Left lobe of liver (tissue), 2 donors: Measurements from ENCODE around the gene RPP14. TPM values are rescaled to one million over a fixed set of nuclear protein-coding genes. Genes with fewer than 3 reads are reported as not detected.

ENCODE experiments used
- ATAC-seq: fragments of 200-7000 bp; cut with Tn5 transposase; one replicate; pipeline ENCODE4 v1.9.1; 2020; ENCODE audit warnings: mild to moderate bottlenecking, moderate library complexity
- DNase-seq: peaks from one replicate; pipeline ENCODE4 v3.0.0-alpha.2; 2020; ENCODE audit warnings: low spot score
- total RNA-seq: library from RNA; stranded (reverse); gene quantifications from one replicate; pipeline ENCODE4 v1.2.1, GENCODE V29; 2021
- donor health status: DM: no; HTN: no; CAD: no; lungs with moderate emphysema.
- donor health status: DM: no; HTN: yes; CAD: no.

Gene RPP14
- total RNA-seq, 1 donor from 2014 or later, result 9.7 TPM

DNA sequence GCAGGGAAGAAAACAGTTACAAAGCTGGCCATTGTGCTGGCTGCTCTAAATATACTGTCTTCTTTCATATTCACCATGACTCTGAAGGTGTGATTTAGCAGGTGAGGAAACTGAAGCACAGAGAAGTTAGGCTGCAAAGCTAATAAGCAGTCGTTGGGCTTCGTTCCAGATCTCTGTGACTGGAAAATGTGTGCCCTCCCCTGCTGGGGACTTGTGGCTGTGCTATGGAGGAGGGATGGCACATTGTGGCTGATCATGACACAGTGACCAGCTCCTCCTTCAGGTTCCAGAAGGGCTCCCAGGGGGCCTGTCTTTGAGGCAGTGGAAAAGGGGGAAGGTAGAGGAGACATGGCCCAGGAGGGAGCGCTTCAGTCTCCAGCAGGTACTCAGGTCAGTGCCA, 45.9 kb downstream of the RPP14 start:
- DNase-seq, result peak; percentile 26

DNA sequence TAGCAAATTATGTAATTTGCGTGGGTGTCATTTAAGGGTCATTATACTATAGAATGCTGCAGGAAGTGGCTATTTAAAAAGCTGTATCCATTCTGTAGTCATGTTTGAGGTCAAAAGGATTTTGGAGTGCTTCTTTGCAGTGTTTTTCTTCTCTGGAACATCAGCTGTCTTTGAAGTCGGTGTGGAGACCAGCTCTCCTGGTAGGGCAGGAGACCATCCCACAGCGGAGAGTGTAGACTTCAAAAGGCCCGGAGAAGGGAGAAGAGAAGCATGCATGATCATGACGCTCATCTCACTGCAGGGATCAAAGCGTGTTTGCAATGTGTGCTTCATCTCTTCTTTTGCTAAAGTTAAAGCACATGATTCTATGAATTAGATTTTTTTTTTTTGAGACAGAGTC, 46.6 kb downstream of the RPP14 start:
- DNase-seq, result no peak
- no peak for ATAC-seq

More for the DNA sequence above, 45.9 kb downstream of the RPP14 start:
- no peak for ATAC-seq

DNA sequence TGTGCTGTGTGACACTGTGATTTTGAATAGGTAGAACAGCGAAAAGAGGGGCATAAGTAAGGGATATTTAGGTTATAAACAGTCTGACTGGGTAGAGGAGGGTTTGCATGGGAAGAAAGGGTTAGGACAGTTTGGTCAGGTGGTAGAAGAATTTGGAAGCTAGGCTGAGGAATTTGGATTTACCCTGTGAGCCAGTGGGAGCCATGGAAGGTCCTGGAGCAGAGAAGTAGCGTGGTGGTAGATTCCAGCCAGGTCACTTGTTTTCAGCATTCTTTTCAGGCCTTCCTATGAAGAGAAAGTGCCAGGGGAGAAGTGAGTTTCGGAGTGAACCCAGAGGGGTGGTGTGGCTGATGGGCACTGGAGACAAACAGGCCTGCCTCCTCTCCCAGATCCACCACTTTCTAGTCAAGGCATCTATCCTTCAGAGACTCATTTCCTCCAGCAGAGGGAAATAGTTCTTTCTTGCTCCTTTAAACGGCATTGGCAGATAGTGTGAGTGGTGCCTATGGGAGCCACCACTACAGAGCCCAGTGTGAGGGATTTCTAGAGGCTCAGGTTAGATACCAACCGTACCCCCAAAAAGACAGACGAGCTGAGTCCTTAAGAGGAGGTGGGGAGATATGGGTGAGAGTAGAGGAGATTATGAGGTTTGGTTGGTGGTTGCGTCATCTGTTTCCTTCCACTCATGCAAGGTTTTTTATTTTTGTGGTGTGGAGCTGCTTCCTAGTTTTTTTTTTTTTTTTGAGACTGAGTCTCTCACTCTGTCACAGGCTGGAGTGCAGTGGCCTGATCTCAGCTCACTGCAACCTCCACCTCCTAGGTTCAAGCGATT, 47.9 kb downstream of the RPP14 start:
- DNase-seq, result no peak
- no peak for ATAC-seq

GRCh38 chr3:58355179-58355578, 49.1 kb downstream of the RPP14 start:
- peak; percentile 22 for DNase-seq
- no peak for ATAC-seq

DNA sequence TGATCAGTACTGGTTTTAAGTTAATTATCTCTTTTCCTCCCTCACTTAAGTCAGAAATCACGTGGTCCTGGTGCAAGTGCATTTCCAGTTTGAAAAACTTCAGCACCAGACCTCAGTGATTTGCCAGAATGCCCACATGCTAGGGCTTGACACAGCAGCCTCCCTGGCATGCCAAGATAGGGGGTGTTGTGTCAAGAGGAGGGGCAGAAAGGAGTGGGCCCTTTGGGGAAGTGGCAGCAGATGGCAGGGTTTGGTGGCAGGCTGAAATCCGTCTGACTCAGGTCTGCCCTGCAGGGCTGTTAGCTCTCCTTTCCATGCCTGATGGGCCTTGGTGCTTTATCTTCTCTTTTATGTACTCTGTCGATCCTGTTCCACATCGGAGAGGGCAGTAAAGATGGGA, 50.0 kb downstream of the RPP14 start:
- no peak for ATAC-seq
- peak; percentile 38 for DNase-seq

GRCh38 chr3:58357402-58357801, 51.4 kb downstream of the RPP14 start:
- DNase-seq (no peak), ATAC-seq (no peak)

DNA sequence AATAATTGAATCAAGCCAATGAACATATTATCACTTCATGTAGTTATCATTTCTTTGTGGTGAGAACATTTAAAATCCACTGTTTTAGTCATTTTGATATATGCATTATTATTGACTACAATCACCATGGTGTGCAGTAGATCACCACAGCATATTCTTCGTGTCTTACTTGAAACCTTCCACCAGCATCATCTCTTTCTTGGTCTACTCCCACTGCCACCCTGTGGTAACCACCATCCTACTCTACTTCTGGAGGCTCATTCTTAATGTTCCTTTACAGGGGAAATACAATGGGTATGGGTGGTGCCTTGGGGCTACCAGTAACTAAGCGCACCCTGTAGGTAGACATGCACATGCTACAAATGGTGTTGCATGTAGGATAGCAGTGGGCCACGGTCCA, 52.0 kb downstream of the RPP14 start:
- DNase-seq (no peak), ATAC-seq (no peak)

DNA sequence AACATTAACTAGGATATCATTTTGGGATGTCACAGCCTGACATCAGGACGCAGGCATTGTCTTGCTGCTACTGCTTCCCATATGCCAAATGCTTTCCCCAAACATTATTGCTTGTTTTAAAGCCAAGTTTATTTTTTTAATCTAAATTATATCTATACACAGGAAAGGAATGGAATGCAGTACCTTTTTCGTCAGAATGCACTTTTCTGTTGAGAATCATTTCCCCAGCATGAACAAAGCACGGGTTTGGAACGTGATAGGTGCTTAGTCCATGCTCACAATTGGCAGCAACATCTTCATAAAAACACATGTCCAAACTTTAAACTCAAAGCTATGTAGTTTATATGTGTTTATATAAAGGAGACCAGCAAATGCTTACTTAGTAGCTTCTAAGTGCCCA, 52.8 kb downstream of the RPP14 start:
- DNase-seq (no peak), ATAC-seq (no peak)

GRCh38 chr3:58359621-58360020, 53.6 kb downstream of the RPP14 start:
- no peak for ATAC-seq
- DNase-seq, result no peak

- ATAC-seq, result no peak
Measured at GRCh38 chr3:58361866-58362265, 55.8 kb downstream of the RPP14 start.

DNA sequence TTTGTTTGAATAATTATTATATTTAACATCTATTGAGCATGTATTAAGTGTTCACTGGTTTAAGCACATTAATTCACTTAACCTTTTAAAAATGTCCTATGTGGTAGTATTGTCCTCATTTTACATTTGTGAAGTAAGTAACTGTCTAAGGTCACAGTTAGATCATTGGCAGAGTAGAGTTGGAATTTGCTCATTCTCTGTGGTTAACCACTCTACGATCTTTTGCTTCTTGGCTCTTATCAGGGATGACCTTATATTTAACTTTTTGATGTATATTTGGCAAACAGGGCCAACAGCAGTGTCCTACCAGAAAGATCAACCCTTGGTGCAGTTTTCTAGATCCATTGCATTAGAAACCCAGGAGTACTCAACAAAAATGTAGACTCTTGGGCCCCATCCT, 60.7 kb downstream of the RPP14 start:
- DNase-seq (no peak), ATAC-seq (peak; percentile 33)

More at GRCh38 chr3:58361866-58362265, 55.8 kb downstream of the RPP14 start:
- DNase-seq, result no peak

DNA sequence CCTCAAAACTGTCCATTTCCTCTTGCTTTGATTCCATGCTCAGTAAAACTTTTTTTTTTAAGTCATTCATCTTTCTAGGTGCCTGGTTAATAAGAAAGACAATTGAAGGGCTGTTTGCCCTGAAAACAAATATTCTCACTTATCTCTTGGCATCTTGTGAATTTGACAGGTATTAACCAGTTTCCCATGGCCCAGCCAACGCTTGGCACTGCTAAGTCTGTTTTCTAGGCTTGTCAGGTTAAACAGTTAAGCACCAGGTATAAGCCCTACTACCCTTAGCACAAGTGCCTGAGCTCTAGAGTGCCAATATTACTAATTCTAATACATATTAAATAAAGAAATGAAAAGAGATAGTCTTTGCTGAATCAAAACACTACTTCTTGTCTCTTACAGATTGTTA, 63.0 kb downstream of the RPP14 start:
- no peak for DNase-seq
- ATAC-seq, result peak; percentile 86

Other genes with a start within 250 kb of the RPP14 start
- 33.0 TPM for gene DNASE1L3, start 95.3 kb upstream of the RPP14 start, total RNA-seq
- gene ABHD6, start 68.5 kb upstream of the RPP14 start, total RNA-seq, result 56.2 TPM
- gene HTD2, start 275 bp downstream of the RPP14 start, total RNA-seq, result 6.8 TPM
- 7.5 TPM for gene PXK, start 26.6 kb downstream of the RPP14 start, total RNA-seq
- gene PDHB, start 127.6 kb downstream of the RPP14 start, total RNA-seq, result 35.9 TPM
- gene KCTD6, start 185.9 kb downstream of the RPP14 start, total RNA-seq, result 5.2 TPM
- 285 TPM for gene ACOX2, start 230.9 kb downstream of the RPP14 start, total RNA-seq